Muscle of leg (tissue), 11 donors: ENCODE data around the gene ANLN. TPM values are rescaled to one million over a fixed set of nuclear protein-coding genes. Genes with fewer than 3 reads are reported as not detected.
"Not testable (repeated sequence)": the region's sequence is repeated elsewhere in the genome, so short reads cannot be mapped to it uniquely, and the experiment has no call there.

ENCODE experiments used
- DNase-seq: peaks from one replicate; pipeline ENCODE4 v3.0.0; 2013
- H3K27ac ChIP-seq: one replicate; pipeline ENCODE4 v1.5.1; 2013; ENCODE audit warnings: mild to moderate bottlenecking, low read length, control low read depth
- H3K27me3 ChIP-seq: one replicate; pipeline ENCODE4 v1.6.1; 2013; ENCODE audit warnings: low read length; ENCODE audit not compliant: control insufficient read depth, insufficient read depth
- H3K36me3 ChIP-seq: one replicate; pipeline ENCODE4 v1.6.1; 2013; ENCODE audit warnings: low read length; ENCODE audit not compliant: control insufficient read depth, insufficient read depth
- H3K4me1 ChIP-seq: one replicate; pipeline ENCODE4 v1.6.1; 2013; ENCODE audit warnings: low read length; ENCODE audit not compliant: control insufficient read depth, insufficient read depth
- H3K4me3 ChIP-seq: one replicate; pipeline ENCODE4 v1.5.1; 2013; ENCODE audit warnings: low read length, control low read depth
- H3K9me3 ChIP-seq: replicated peaks from 2 replicates; pipeline ENCODE4 v1.6.1; 2013; ENCODE audit warnings: low read depth, low read length; ENCODE audit not compliant: control insufficient read depth
- WGBS: methylation state at CpG from one replicate; pipeline ENCODE4 v1.1.5; 2013; ENCODE audit warnings: missing lambda C conversion rate; ENCODE audit not compliant: insufficient coverage; 5-methylcytosine and 5-hydroxymethylcytosine counted together
- polyA plus RNA-seq, 8 donors: library from polyadenylated mRNA; unstranded; fragments of 120-200 nt; gene quantifications; one replicate each; pipeline versions ENCODE4 v1.2.1 to v1.2.3, GENCODE V29; 2013; ENCODE audit warnings: inconsistent platforms in 1 of 8, low replicate concordance in 1 of 8; ENCODE audit not compliant: insufficient read length in 8 of 8, insufficient read depth in 1 of 8
- total RNA-seq: library from RNA; stranded (reverse); fragments of 120-200 nt; gene quantifications from one replicate; pipeline ENCODE4 v1.2.4, GENCODE V29; 2013

The ANLN gene
- total and polyA plus RNA-seq, 9 donors = 19.9 to 36.7 (median 26.3) TPM

DNA sequence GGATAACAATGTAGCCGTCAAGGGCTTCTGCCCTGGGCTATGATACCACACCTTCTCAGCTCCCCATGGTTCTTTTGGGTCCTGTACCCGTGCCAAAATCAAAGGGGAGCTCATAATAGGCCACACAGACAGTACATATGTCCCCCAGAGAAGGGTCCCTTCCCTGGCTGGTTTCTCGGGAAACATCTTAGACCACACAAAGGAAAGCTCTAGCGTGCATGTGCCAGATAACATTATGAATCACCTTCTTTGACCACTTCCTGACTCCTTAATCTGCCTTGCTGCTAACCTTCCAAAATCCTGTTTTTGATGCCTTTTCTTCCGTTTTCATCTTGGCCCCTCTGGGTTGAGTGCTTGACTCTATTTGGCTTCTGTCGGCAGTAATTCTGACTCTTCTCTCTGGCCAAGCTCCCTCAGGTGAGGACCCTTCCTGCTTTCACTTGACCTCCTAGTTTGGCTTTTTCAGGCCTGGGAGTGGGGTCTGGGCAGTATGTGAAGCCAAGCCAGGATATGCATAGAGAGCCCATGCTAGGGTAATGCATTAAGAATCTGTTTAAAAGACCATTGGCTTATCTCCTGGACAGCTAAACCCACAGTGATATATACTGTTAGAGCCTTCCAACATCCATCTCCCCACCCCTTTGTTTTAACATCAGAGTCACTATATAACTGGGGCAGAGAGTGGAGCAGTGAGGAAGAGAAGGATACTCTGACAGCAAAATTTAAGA, 84.8 kb downstream of the ANLN start:
- H3K27ac ChIP-seq = no peak overlapping the region
- no peaks in the 10 kb centered on the region for H3K36me3 ChIP-seq
- WGBS = 47% methylated on average over 5 of the region's 6 CpGs
- no peak overlapping the region for H3K4me3 ChIP-seq
- H3K4me1 ChIP-seq = no peaks in the 10 kb centered on the region
- no peaks in the 10 kb centered on the region for H3K27me3 ChIP-seq
- no peak for DNase-seq
- no peaks in the 10 kb centered on the region for H3K9me3 ChIP-seq

DNA sequence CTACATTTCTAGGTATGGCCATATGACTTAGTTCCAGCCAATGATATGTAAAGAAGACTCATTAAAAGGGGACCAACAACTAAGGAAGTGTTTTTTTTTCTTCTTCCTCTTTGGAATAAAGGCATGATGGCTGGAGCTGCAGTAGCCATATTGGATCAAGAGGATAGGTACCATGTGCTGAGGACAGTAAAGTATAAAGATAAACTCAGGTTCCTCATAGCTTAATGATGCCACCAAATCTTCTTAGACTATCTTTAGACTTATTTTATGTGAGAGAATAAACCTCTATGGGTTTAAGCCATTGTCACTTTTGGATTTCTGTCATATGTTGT, 85.3 kb downstream of the ANLN start:
- no peak overlapping the region for H3K27ac ChIP-seq
- H3K36me3 ChIP-seq = no peaks in the 10 kb centered on the region
- no peaks in the 10 kb centered on the region for H3K27me3 ChIP-seq

DNA sequence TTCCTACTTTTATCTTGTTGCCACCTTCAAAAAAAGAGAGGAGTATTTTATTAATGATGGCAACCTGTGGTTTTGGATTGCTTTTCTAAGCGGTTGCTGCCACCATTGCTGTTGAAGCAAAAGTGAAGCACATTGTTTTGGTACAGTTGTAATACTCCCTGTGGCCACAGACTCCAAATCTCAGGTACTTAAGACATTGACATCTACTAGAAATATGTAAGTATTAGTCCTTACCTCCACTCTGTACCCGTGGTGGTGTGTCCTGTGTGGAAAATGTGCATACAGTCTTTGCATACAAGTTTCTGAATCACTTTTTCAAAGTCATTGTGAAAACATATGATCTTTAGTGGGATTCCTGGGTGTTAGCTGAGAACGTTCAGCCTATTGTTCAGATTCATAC, 85.7 kb downstream of the ANLN start:
- no peak for DNase-seq

More for the DNA sequence above, 85.3 kb downstream of the ANLN start:
- Histone ChIP-seq H3K4me1 (no peaks in the 10 kb centered on the region), H3K4me3 (no peak overlapping the region), H3K9me3 (no peaks in the 10 kb centered on the region)
- DNase-seq = no peak

DNA sequence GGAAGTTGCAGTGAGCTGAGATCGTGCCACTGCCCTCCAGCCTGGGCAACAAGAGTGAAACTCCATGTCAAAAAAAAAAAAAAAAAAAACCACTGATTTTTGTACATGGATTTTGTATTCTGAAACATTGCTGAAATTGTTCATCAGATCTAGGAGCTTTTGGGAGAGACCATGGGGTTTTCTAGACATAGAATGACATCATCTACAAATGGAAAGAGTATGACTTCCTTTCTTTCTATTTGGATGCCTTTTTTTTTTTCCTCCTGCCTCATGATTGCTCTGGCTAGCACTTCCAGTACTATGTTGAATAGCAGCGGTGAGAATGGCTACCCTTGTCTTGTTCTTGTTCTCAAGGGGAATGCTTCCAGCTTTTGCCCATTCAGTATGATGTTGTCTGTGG, 89.1 kb downstream of the ANLN start:
- WGBS = no CpG with 5 or more reads among the region's 2 CpGs
- H3K9me3 ChIP-seq = no peaks in the 10 kb centered on the region
- H3K4me3 ChIP-seq = no peak overlapping the region
- no peaks in the 10 kb centered on the region for H3K27me3 ChIP-seq
- no peaks in the 10 kb centered on the region for H3K36me3 ChIP-seq
- H3K27ac ChIP-seq = no peak overlapping the region
- no peaks in the 10 kb centered on the region for H3K4me1 ChIP-seq
- DNase-seq = no peak

More for the DNA sequence above, 85.7 kb downstream of the ANLN start:
- Histone ChIP-seq H3K4me3 (no peak overlapping the region), H3K36me3 (no peaks in the 10 kb centered on the region), H3K27ac (no peak overlapping the region), H3K9me3 (no peaks in the 10 kb centered on the region), H3K27me3 (no peaks in the 10 kb centered on the region), H3K4me1 (no peaks in the 10 kb centered on the region)
- no CpG with 5 or more reads among the region's 3 CpGs for WGBS

DNA sequence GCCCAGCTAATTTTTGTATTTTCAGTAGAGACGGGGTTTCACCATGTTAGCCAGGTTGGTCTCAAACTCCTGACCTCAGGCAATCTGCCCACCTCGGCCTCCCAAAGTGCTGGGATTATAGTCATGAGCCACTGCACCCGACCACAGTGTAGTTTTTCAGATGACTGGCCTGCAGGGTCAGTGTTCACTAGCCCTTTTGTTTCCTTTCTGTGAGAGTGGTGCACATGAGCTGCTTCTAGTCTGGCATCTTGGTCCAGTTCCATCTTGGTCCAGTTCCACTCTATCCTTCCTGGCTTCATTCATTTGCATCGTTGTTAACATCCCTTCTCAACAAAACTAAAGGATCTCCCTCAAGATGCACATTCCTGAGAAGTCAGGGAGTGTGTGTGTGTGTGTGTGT, 94.2 kb downstream of the ANLN start:
- H3K36me3 ChIP-seq, H3K27me3 ChIP-seq, H3K4me1 ChIP-seq, H3K4me3 ChIP-seq, H3K27ac ChIP-seq, DNase-seq, H3K9me3 ChIP-seq: not testable (repeated sequence)
- 67% methylated on average over 2 of the region's 4 CpGs for WGBS

DNA sequence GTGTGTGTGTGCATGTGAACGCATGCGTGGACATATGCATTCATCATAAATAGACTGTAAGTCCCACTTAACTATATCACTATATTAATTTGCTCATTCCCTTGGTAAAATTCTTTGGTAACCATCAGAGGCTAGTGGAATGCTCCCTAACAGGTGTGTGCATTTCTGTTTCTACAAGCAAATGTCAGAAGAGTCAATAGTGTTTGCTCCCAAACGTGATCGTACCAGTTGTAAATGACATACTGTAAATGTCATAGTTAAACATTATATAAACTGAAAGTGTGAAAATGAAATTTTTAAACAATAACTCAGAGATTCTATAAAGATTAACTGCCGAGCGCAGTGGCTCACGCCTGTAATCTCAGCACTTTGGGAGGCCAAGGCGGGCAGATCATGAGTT, 94.6 kb downstream of the ANLN start:
- no peaks in the 10 kb centered on the region for H3K36me3 ChIP-seq
- DNase-seq = no peak
- no peak overlapping the region for H3K27ac ChIP-seq
- no peaks in the 10 kb centered on the region for H3K9me3 ChIP-seq
- no peak overlapping the region for H3K4me3 ChIP-seq
- no CpG with 5 or more reads among the region's 8 CpGs for WGBS
- no peaks in the 10 kb centered on the region for H3K27me3 ChIP-seq
- H3K4me1 ChIP-seq = no peaks in the 10 kb centered on the region

DNA sequence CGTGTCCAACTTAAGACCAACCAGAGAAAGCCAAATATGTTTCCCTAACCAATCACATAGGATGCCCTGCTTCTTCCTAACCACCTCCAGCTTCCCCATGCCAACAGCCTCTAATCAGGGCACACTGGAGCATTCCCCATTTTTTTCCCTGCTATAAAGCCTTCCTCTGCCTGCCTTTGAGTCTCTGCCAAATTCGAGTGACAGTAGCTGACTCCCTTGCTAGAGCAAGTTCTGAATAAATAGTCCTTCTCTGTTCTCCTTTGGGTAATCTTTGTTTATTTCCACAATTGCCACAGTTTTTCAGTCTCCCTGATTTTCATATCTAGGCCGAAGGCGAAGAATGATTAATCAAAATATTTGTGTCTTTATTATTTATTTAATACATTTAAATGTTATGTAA, 96.7 kb downstream of the ANLN start:
- H3K4me3 ChIP-seq = no peak overlapping the region
- 60% methylated on average over 1 of the region's 4 CpGs for WGBS
- no peaks in the 10 kb centered on the region for H3K9me3 ChIP-seq
- no peak for DNase-seq
- H3K36me3 ChIP-seq = no peaks in the 10 kb centered on the region
- H3K27ac ChIP-seq = no peak overlapping the region
- H3K4me1 ChIP-seq = no peaks in the 10 kb centered on the region
- H3K27me3 ChIP-seq = no peaks in the 10 kb centered on the region

DNA sequence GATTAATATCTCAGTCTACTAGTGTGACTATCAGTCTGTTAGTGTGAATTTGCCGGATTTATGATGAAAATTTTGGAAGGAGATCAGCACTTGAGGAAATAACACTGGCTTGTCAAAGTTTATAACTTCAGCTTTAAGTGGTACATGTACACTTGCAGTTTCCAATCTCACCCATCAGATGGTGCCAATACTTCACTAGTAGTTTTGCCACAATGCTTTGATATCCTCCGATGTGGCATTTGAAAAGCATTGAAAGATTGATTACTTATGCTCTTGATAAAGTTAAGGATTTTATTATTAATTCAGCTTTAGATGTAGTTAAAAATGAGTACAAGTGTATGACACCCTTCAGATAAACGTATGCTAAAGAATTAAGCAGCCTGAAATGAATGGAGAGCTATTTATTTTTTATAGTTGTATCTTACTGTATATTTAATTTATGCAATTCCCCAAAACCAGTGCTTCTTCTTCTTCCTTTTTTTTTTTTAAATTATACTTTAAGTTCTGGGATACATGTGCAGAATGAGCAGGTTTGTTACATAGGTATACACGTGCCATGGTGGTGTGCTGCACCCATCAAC, 98.2 kb downstream of the ANLN start:
- no peaks in the 10 kb centered on the region for H3K27me3 ChIP-seq
- DNase-seq = peak; percentile 64
- no CpG with 5 or more reads among the region's 4 CpGs for WGBS
- H3K4me1 ChIP-seq = no peaks in the 10 kb centered on the region
- H3K9me3 ChIP-seq = no peaks in the 10 kb centered on the region
- no peaks in the 10 kb centered on the region for H3K36me3 ChIP-seq
- H3K4me3 ChIP-seq = no peak overlapping the region
- H3K27ac ChIP-seq = no peak overlapping the region

DNA sequence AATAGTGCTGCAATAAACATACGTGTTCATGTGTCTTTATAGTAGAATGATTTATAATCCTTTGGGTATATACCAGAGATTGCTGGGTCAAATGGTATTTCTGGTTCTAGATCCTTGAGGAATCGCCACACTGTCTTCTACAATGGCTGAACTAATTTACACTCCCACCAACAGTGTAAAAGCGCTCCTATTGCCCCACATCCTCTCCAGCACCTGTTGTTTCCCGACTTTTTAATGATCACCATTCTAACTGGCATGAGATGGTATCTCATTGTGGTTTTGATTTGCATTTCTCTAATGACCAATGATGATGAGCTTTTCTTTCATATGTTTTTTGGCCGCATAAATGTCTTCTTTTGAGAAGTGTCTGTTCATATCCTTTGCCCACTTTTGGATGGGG, 99.0 kb downstream of the ANLN start:
- H3K27ac ChIP-seq, DNase-seq, H3K36me3 ChIP-seq, H3K27me3 ChIP-seq, H3K4me1 ChIP-seq, H3K9me3 ChIP-seq, H3K4me3 ChIP-seq: not testable (repeated sequence)
- no CpG with 5 or more reads among the region's 5 CpGs for WGBS

DNA sequence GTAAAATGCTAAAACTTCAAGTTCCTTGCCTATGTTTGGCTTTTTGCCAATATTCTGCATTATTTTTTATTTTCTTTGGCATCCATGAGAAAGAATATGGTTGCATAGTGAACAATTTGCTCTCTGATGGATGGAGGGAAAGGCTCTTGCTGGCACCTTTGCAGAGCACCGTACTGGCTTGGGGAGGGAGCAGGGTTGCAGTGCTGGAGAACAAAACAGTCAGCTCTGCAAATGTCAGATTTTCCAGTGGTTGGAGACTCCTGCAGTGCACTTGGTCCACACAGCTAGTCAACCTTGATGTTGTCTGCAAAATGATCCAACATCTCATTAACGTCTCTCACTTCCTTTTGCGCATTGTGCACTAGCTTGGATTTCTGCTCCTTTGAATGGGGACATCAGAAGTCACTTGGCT, 100.8 kb downstream of the ANLN start:
- Histone ChIP-seq H3K9me3 (no peaks in the 10 kb centered on the region), H3K27me3 (no peaks in the 10 kb centered on the region), H3K36me3 (no peaks in the 10 kb centered on the region), H3K4me1 (no peaks in the 10 kb centered on the region), H3K27ac (no peak overlapping the region), H3K4me3 (no peak overlapping the region)
- WGBS = 44% methylated on average over 1 of the region's 3 CpGs
- DNase-seq = peak; percentile 51

DNA sequence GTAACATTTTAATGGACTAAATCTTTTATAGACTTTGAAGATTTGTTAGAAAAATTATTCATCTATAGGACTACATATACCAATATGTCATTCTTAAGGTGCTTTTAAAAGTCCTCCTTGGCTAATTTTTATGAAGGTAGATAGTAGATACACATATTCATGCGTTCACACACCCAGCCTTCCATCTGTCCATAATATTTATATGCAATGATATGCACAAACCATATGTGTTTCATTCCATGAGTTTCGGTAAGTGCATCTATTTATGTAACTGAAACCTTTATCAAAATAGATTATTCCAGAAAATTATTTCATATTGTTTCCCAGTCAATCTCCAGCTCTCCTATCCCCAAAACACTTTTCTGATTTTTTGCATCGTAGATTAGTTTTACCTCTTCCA, 101.7 kb downstream of the ANLN start:
- Histone ChIP-seq H3K27me3 (no peaks in the 10 kb centered on the region), H3K36me3 (no peaks in the 10 kb centered on the region), H3K27ac (no peak overlapping the region), H3K4me3 (no peak overlapping the region), H3K4me1 (no peaks in the 10 kb centered on the region), H3K9me3 (no peaks in the 10 kb centered on the region)
- no CpG with 5 or more reads among the region's 3 CpGs for WGBS
- no peak for DNase-seq
